ENCODE results near the gene VAMP7. TPM values are rescaled to one million over a fixed set of nuclear protein-coding genes. Genes with fewer than 3 reads are reported as not detected.
"Not testable (repeated sequence)": the region's sequence is repeated elsewhere in the genome, so short reads cannot be mapped to it uniquely, and the experiment has no call there.

Gene VAMP7
- total RNA-seq, 1 experiment from 2014 or later = 31.5 TPM

DNA sequence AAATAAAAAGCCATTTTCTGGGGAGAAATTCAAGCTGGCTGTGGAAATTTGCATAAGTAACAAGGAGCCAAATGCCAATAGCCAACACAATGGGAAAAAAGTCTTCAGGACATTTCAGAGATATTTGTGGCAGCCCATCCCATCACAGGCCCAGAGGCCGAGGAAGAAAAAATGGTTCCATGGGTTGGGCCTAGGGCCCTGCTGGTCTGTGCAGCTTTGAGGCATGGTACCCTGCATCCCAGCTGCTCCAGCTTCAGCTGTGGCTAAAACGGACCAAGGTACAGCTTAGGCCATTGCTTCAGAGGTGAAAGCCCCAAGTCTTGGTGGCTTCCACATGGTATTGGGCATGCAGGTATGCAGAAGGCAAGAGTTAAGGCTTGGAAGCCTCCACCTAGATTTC is 102.2 kb downstream of the VAMP7 start:
- H3K36me3 Mint-ChIP-seq (ENCODE audit: insufficient read depth, unreplicated experiment) = no peaks in the 10 kb centered on the region
- CTCF ChIA-PET = no interaction called here
- peaks cover 8% of the 10 kb centered on the region for H3K9me3 Mint-ChIP-seq (ENCODE audit: unreplicated experiment)
- no peaks in the 10 kb centered on the region for H3K36me3 ChIP-seq (ENCODE audit: control insufficient read depth, insufficient read depth, low read length)
- H3K4me1 ChIP-seq = peaks cover 3% of the 10 kb centered on the region; the same call in 1 of the 2 replicates
- no peak overlapping the region for H3K4me3 ChIP-seq (ENCODE audit: low read depth, low read length)
- H3K4me3 Mint-ChIP-seq (ENCODE audit: unreplicated experiment) = no peak overlapping the region
- BruUV-seq (replicated peaks) = no TSS peak
- intact Hi-C loops (cut with micrococcal nuclease; ENCODE audit: unreplicated experiment) = no loop called here
- TF ChIP-seq, protein P1, sequence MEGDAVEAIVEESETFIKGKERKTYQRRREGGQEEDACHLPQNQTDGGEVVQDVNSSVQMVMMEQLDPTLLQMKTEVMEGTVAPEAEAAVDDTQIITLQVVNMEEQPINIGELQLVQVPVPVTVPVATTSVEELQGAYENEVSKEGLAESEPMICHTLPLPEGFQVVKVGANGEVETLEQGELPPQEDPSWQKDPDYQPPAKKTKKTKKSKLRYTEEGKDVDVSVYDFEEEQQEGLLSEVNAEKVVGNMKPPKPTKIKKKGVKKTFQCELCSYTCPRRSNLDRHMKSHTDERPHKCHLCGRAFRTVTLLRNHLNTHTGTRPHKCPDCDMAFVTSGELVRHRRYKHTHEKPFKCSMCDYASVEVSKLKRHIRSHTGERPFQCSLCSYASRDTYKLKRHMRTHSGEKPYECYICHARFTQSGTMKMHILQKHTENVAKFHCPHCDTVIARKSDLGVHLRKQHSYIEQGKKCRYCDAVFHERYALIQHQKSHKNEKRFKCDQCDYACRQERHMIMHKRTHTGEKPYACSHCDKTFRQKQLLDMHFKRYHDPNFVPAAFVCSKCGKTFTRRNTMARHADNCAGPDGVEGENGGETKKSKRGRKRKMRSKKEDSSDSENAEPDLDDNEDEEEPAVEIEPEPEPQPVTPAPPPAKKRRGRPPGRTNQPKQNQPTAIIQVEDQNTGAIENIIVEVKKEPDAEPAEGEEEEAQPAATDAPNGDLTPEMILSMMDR (IDR thresholded peaks at IDR 0.05; ENCODE audit: insufficient read depth in 1 of 2, low read depth in 1 of 2, low read length in 1 of 2, severe bottlenecking in 1 of 2, unreplicated experiment in 1 of 2) = no peak
- DNase-seq = no peak
- H3K4me1 Mint-ChIP-seq (ENCODE audit: low read depth, unreplicated experiment) = no peaks in the 10 kb centered on the region
- no peaks in the 10 kb centered on the region for H3K9me3 ChIP-seq
- H3K27me3 Mint-ChIP-seq (ENCODE audit: insufficient read depth, unreplicated experiment) = no peaks in the 10 kb centered on the region
- no peak overlapping the region for H3K27ac Mint-ChIP-seq (ENCODE audit: unreplicated experiment)
- POLR2A ChIA-PET = no interaction called here
- H3K27me3 ChIP-seq (replicated peaks; ENCODE audit: control insufficient read depth, insufficient read depth, low read length) = no peaks in the 10 kb centered on the region

DNA sequence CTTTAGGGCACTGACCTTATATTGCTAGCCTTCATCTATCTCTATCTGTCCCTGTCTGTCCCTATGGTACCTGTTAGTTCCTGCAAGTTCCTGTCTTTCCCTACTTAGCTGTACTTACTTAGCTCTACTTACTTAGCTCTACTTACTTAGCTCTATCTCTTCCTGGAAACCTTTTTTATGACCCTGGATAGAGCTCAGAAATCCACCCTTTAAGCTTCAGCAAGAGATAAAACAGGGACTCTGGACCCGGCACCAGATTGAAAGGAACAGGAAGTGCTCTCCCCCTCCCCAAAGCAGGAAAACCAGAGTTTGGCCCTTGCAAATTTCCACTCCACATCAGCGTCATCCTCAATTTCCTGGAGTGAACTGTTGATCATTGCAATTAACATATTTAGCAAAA is 104.1 kb downstream of the VAMP7 start:
- ChIA-PET CTCF (no interaction called here), POLR2A (no interaction called here)
- Mint-ChIP-seq H3K36me3 (ENCODE audit: insufficient read depth, unreplicated experiment) (no peaks in the 10 kb centered on the region), H3K27me3 (ENCODE audit: insufficient read depth, unreplicated experiment) (no peaks in the 10 kb centered on the region), H3K4me1 (ENCODE audit: low read depth, unreplicated experiment) (no peaks in the 10 kb centered on the region), H3K9me3 (ENCODE audit: unreplicated experiment) (peaks cover 17% of the 10 kb centered on the region), H3K27ac (ENCODE audit: unreplicated experiment) (no peak overlapping the region), H3K4me3 (ENCODE audit: unreplicated experiment) (no peak overlapping the region)
- intact Hi-C loops (cut with micrococcal nuclease; ENCODE audit: unreplicated experiment) = no loop called here
- Histone ChIP-seq H3K4me1 (peaks cover 3% of the 10 kb centered on the region; the same call in 1 of the 2 replicates), H3K27me3 (replicated peaks; ENCODE audit: control insufficient read depth, insufficient read depth, low read length) (no peaks in the 10 kb centered on the region), H3K9me3 (no peaks in the 10 kb centered on the region), H3K36me3 (ENCODE audit: control insufficient read depth, insufficient read depth, low read length) (no peaks in the 10 kb centered on the region), H3K4me3 (ENCODE audit: low read depth, low read length) (no peak overlapping the region)
- DNase-seq = peak; percentile 15 to 41
- no TSS peak for BruUV-seq (replicated peaks)
- TF ChIP-seq, protein P1 (IDR thresholded peaks at IDR 0.05; ENCODE audit: insufficient read depth in 1 of 2, low read depth in 1 of 2, low read length in 1 of 2, severe bottlenecking in 1 of 2, unreplicated experiment in 1 of 2) = no peak

DNA sequence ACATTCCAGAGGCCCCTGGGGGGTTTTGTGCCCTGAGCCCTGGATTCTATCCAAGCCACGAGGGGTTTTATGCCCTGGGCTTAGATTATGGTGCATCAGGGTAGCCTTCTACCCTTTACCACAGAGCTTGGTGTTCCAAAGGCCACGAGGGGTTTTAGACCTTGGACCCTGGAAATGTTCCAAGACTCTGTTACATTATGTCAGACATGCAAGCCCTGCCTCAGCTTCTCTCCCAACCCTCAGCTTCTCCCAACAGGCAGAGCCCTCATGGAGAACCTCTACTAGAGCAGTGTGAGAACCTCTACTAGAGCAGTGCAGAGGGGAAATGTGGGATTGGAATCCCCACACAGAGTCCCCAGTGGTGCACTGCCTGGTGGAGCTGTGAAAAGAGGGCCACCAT is 105.8 kb downstream of the VAMP7 start:
- H3K9me3 Mint-ChIP-seq (ENCODE audit: unreplicated experiment) = peaks cover 16% of the 10 kb centered on the region

DNA sequence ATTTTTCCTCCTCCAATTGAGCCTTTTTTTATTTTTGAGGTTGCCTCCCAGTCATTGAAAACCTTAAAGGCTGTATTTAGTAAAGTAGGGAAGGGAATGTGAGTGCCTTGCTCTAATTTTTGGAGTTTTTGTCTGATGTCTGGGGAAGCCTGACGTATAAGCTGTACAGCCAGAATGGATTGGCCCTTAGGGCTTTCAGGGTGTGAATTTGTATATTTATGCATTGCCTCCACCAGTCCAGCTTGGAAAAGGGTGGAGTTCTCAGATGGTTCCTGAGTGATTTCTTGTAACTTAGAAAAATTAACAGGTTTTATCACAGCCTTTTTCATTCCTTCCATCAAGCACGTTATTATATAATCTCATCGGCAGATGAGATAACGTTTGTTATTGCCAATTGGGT is 107.7 kb downstream of the VAMP7 start:
- Histone ChIP-seq H3K9me3 (no peaks in the 10 kb centered on the region), H3K36me3 (ENCODE audit: control insufficient read depth, insufficient read depth, low read length) (no peaks in the 10 kb centered on the region), H3K4me1 (peaks cover 3% of the 10 kb centered on the region; the same call in 1 of the 2 replicates), H3K27me3 (replicated peaks; ENCODE audit: control insufficient read depth, insufficient read depth, low read length) (no peaks in the 10 kb centered on the region), H3K4me3 (ENCODE audit: low read depth, low read length) (no peak overlapping the region)
- BruUV-seq (replicated peaks) = no TSS peak
- CTCF ChIA-PET = no interaction called here
- POLR2A ChIA-PET = no interaction called here
- Mint-ChIP-seq H3K9me3 (ENCODE audit: unreplicated experiment) (peaks cover 10% of the 10 kb centered on the region), H3K27ac (ENCODE audit: unreplicated experiment) (no peak overlapping the region), H3K4me3 (ENCODE audit: unreplicated experiment) (no peak overlapping the region), H3K36me3 (ENCODE audit: insufficient read depth, unreplicated experiment) (no peaks in the 10 kb centered on the region), H3K27me3 (ENCODE audit: insufficient read depth, unreplicated experiment) (no peaks in the 10 kb centered on the region), H3K4me1 (ENCODE audit: low read depth, unreplicated experiment) (no peaks in the 10 kb centered on the region)
- intact Hi-C loops (cut with micrococcal nuclease; ENCODE audit: unreplicated experiment) = no loop called here
- TF ChIP-seq, protein P1 (IDR thresholded peaks at IDR 0.05; ENCODE audit: insufficient read depth in 1 of 2, low read depth in 1 of 2, low read length in 1 of 2, severe bottlenecking in 1 of 2, unreplicated experiment in 1 of 2) = no peak
- DNase-seq = no peak

More for the DNA sequence above, 105.8 kb downstream of the VAMP7 start:
- BruUV-seq (replicated peaks); H3K27me3 Mint-ChIP-seq (ENCODE audit: insufficient read depth, unreplicated experiment); H3K4me3 ChIP-seq (ENCODE audit: low read depth, low read length); H3K36me3 ChIP-seq (ENCODE audit: control insufficient read depth, insufficient read depth, low read length); CTCF ChIA-PET; DNase-seq; intact Hi-C loops (cut with micrococcal nuclease; ENCODE audit: unreplicated experiment); POLR2A ChIA-PET; H3K9me3 ChIP-seq; H3K27ac Mint-ChIP-seq (ENCODE audit: unreplicated experiment); H3K36me3 Mint-ChIP-seq (ENCODE audit: insufficient read depth, unreplicated experiment); H3K4me1 ChIP-seq; H3K4me1 Mint-ChIP-seq (ENCODE audit: low read depth, unreplicated experiment); H3K4me3 Mint-ChIP-seq (ENCODE audit: unreplicated experiment); H3K27me3 ChIP-seq (replicated peaks; ENCODE audit: control insufficient read depth, insufficient read depth, low read length): not testable (repeated sequence)

All from Caco-2 (cell line).